Measurements from ENCODE around the gene RBM19.

RBM19 gene

GRCh38 chr12:113941208-113941486, 25.0 kb downstream of the RBM19 start:
- H3K36me3 ChIP-seq (ENCODE audit: control insufficient read depth, insufficient read depth, low read length): peaks cover 23% of the 10 kb centered on the region
- no peak overlapping the region for H3K4me3 ChIP-seq (ENCODE audit: insufficient read depth, low read depth, low read length)
- H3K4me1 ChIP-seq (ENCODE audit: control insufficient read depth, insufficient read depth, low read length): no peaks in the 10 kb centered on the region
- H3K9me3 ChIP-seq (ENCODE audit: control insufficient read depth, low read length): no peaks in the 10 kb centered on the region
- H3K27ac ChIP-seq (ENCODE audit: insufficient read depth, low read depth, low read length, poor library complexity, severe bottlenecking): no peak overlapping the region
- whole genome bisulfite sequencing, 2 experiments: 96 to 100% methylated on average over 1 of the region's 1 CpG
- H3K27me3 ChIP-seq (ENCODE audit: control insufficient read depth, insufficient read depth, low read length, poor library complexity, severe bottlenecking): no peaks in the 10 kb centered on the region

- WGBS, 2 experiments: 70 to 72% methylated on average over 11 of the region's 11 CpGs
- Histone ChIP-seq H3K27me3 (ENCODE audit: control insufficient read depth, insufficient read depth, low read length, poor library complexity, severe bottlenecking) (no peaks in the 10 kb centered on the region), H3K4me1 (ENCODE audit: control insufficient read depth, insufficient read depth, low read length) (no peaks in the 10 kb centered on the region), H3K27ac (ENCODE audit: insufficient read depth, low read depth, low read length, poor library complexity, severe bottlenecking) (no peak overlapping the region), H3K4me3 (ENCODE audit: insufficient read depth, low read depth, low read length) (no peak overlapping the region), H3K36me3 (ENCODE audit: control insufficient read depth, insufficient read depth, low read length) (peaks cover 18% of the 10 kb centered on the region), H3K9me3 (ENCODE audit: control insufficient read depth, low read length) (no peaks in the 10 kb centered on the region)
These were observed 25.5 kb downstream of the RBM19 start for GRCh38 chr12:113940357-113941207.

GRCh38 chr12:113939867-113940266, 26.3 kb downstream of the RBM19 start:
- no peaks in the 10 kb centered on the region for H3K9me3 ChIP-seq (ENCODE audit: control insufficient read depth, low read length)
- H3K36me3 ChIP-seq (ENCODE audit: control insufficient read depth, insufficient read depth, low read length): peaks cover 15% of the 10 kb centered on the region
- peak overlapping the region; percentile 16 for H3K27ac ChIP-seq (ENCODE audit: insufficient read depth, low read depth, low read length, poor library complexity, severe bottlenecking)
- no peak overlapping the region for H3K4me3 ChIP-seq (ENCODE audit: insufficient read depth, low read depth, low read length)
- H3K4me1 ChIP-seq (ENCODE audit: control insufficient read depth, insufficient read depth, low read length): no peaks in the 10 kb centered on the region
- WGBS, 2 experiments: 93 to 94% methylated on average over 10 of the region's 10 CpGs
- no peaks in the 10 kb centered on the region for H3K27me3 ChIP-seq (ENCODE audit: control insufficient read depth, insufficient read depth, low read length, poor library complexity, severe bottlenecking)

- Histone ChIP-seq H3K36me3 (ENCODE audit: control insufficient read depth, insufficient read depth, low read length) (peaks cover 19% of the 10 kb centered on the region), H3K27ac (ENCODE audit: insufficient read depth, low read depth, low read length, poor library complexity, severe bottlenecking) (no peak overlapping the region), H3K4me3 (ENCODE audit: insufficient read depth, low read depth, low read length) (no peak overlapping the region), H3K27me3 (ENCODE audit: control insufficient read depth, insufficient read depth, low read length, poor library complexity, severe bottlenecking) (no peaks in the 10 kb centered on the region), H3K9me3 (ENCODE audit: control insufficient read depth, low read length) (no peaks in the 10 kb centered on the region), H3K4me1 (ENCODE audit: control insufficient read depth, insufficient read depth, low read length) (peaks cover 3% of the 10 kb centered on the region)
- WGBS, 2 experiments: 97% methylated on average over 5 of the region's 5 CpGs
These were observed 27.7 kb downstream of the RBM19 start for GRCh38 chr12:113938471-113938870.

GRCh38 chr12:113936460-113936859, 29.7 kb downstream of the RBM19 start:
- no peaks in the 10 kb centered on the region for H3K9me3 ChIP-seq (ENCODE audit: control insufficient read depth, low read length)
- H3K27ac ChIP-seq (ENCODE audit: insufficient read depth, low read depth, low read length, poor library complexity, severe bottlenecking): no peak overlapping the region
- WGBS, 2 experiments: 73 to 90% methylated on average over 1 of the region's 1 CpG
- no peaks in the 10 kb centered on the region for H3K27me3 ChIP-seq (ENCODE audit: control insufficient read depth, insufficient read depth, low read length, poor library complexity, severe bottlenecking)
- H3K4me1 ChIP-seq (ENCODE audit: control insufficient read depth, insufficient read depth, low read length): peaks cover 22% of the 10 kb centered on the region
- H3K4me3 ChIP-seq (ENCODE audit: insufficient read depth, low read depth, low read length): no peak overlapping the region
- peaks cover 11% of the 10 kb centered on the region for H3K36me3 ChIP-seq (ENCODE audit: control insufficient read depth, insufficient read depth, low read length)

GRCh38 chr12:113935459-113935858, 30.7 kb downstream of the RBM19 start:
- H3K27me3 ChIP-seq (ENCODE audit: control insufficient read depth, insufficient read depth, low read length, poor library complexity, severe bottlenecking): no peaks in the 10 kb centered on the region
- no peak overlapping the region for H3K4me3 ChIP-seq (ENCODE audit: insufficient read depth, low read depth, low read length)
- 93 to 95% methylated on average over 6 of the region's 6 CpGs for WGBS, 2 experiments
- H3K36me3 ChIP-seq (ENCODE audit: control insufficient read depth, insufficient read depth, low read length): peaks cover 10% of the 10 kb centered on the region
- peaks cover 22% of the 10 kb centered on the region for H3K4me1 ChIP-seq (ENCODE audit: control insufficient read depth, insufficient read depth, low read length)
- no peaks in the 10 kb centered on the region for H3K9me3 ChIP-seq (ENCODE audit: control insufficient read depth, low read length)
- H3K27ac ChIP-seq (ENCODE audit: insufficient read depth, low read depth, low read length, poor library complexity, severe bottlenecking): peak overlapping the region; percentile 12

- Histone ChIP-seq H3K27ac (ENCODE audit: insufficient read depth, low read depth, low read length, poor library complexity, severe bottlenecking) (peak overlapping the region; percentile 12), H3K36me3 (ENCODE audit: control insufficient read depth, insufficient read depth, low read length) (peaks cover 10% of the 10 kb centered on the region), H3K9me3 (ENCODE audit: control insufficient read depth, low read length) (no peaks in the 10 kb centered on the region), H3K27me3 (ENCODE audit: control insufficient read depth, insufficient read depth, low read length, poor library complexity, severe bottlenecking) (no peaks in the 10 kb centered on the region), H3K4me1 (ENCODE audit: control insufficient read depth, insufficient read depth, low read length) (peaks cover 24% of the 10 kb centered on the region), H3K4me3 (ENCODE audit: insufficient read depth, low read depth, low read length) (no peak overlapping the region)
- WGBS, 2 experiments: 90 to 92% methylated on average over 8 of the region's 9 CpGs
These were observed 31.2 kb downstream of the RBM19 start for GRCh38 chr12:113934946-113935345.

- no peak overlapping the region for H3K27ac ChIP-seq (ENCODE audit: insufficient read depth, low read depth, low read length, poor library complexity, severe bottlenecking)
- H3K9me3 ChIP-seq (ENCODE audit: control insufficient read depth, low read length): no peaks in the 10 kb centered on the region
- H3K4me3 ChIP-seq (ENCODE audit: insufficient read depth, low read depth, low read length): no peak overlapping the region
- no peaks in the 10 kb centered on the region for H3K27me3 ChIP-seq (ENCODE audit: control insufficient read depth, insufficient read depth, low read length, poor library complexity, severe bottlenecking)
- H3K36me3 ChIP-seq (ENCODE audit: control insufficient read depth, insufficient read depth, low read length): peaks cover 10% of the 10 kb centered on the region
- 94 to 96% methylated on average over 14 of the region's 14 CpGs for WGBS, 2 experiments
- H3K4me1 ChIP-seq (ENCODE audit: control insufficient read depth, insufficient read depth, low read length): peaks cover 32% of the 10 kb centered on the region
These were observed 31.9 kb downstream of the RBM19 start for GRCh38 chr12:113934060-113934814.

GRCh38 chr12:113933201-113933786, 32.8 kb downstream of the RBM19 start:
- Histone ChIP-seq H3K27ac (ENCODE audit: insufficient read depth, low read depth, low read length, poor library complexity, severe bottlenecking) (peak overlapping the region; percentile 97), H3K36me3 (ENCODE audit: control insufficient read depth, insufficient read depth, low read length) (peaks cover 9% of the 10 kb centered on the region), H3K4me3 (ENCODE audit: insufficient read depth, low read depth, low read length) (no peak overlapping the region), H3K27me3 (ENCODE audit: control insufficient read depth, insufficient read depth, low read length, poor library complexity, severe bottlenecking) (no peaks in the 10 kb centered on the region), H3K9me3 (ENCODE audit: control insufficient read depth, low read length) (no peaks in the 10 kb centered on the region), H3K4me1 (ENCODE audit: control insufficient read depth, insufficient read depth, low read length) (peaks cover 41% of the 10 kb centered on the region)
- WGBS, 2 experiments: 25% methylated on average over 18 of the region's 18 CpGs
